RWPE2 (cell line): ENCODE data around the gene SERPINA5.

Experiments used
- ATAC-seq: fragments of 200-7000 bp; cut with Tn5 transposase; 3 replicates; pipeline ENCODE4 v1.9.1; 2021; ENCODE audit warnings: low read depth
- DNase-seq: peaks from one replicate; pipeline ENCODE4 v3.0.0-alpha.2; 2020; ENCODE audit warnings: low spot score
- H3K27ac ChIP-seq: fragments of 450-650 bp; 2 replicates; pipeline ENCODE4 v1.5.1; 2017; ENCODE audit warnings: mild to moderate bottlenecking; ENCODE audit not compliant: poor library complexity, severe bottlenecking
- H3K27me3 ChIP-seq: fragments of 250-450 bp; sonication (Bioruptor Pico); 2 replicates; pipeline ENCODE4 v1.5.1; 2021; ENCODE audit warnings: mild to moderate bottlenecking, moderate library complexity; ENCODE audit not compliant: insufficient read depth, poor library complexity, severe bottlenecking
- H3K36me3 ChIP-seq: fragments of 250-450 bp; sonication (Bioruptor Pico); 2 replicates; pipeline ENCODE4 v1.5.1; 2020; ENCODE audit warnings: low read depth, mild to moderate bottlenecking, moderate library complexity
- H3K4me1 ChIP-seq: fragments of 250-450 bp; sonication (Bioruptor Pico); 2 replicates; pipeline ENCODE4 v1.5.1; 2021; ENCODE audit warnings: mild to moderate bottlenecking, moderate library complexity; ENCODE audit not compliant: insufficient read depth, poor library complexity, severe bottlenecking
- H3K4me3 ChIP-seq: fragments of 250-450 bp; sonication (Bioruptor Pico); 2 replicates; pipeline ENCODE4 v1.5.1; 2021; ENCODE audit warnings: mild to moderate bottlenecking, moderate library complexity; ENCODE audit not compliant: severe bottlenecking
- H3K9me3 ChIP-seq: fragments of 250-450 bp; sonication (Bioruptor Pico); 2 replicates; pipeline ENCODE4 v1.5.1; 2021; ENCODE audit warnings: mild to moderate bottlenecking, moderate library complexity; ENCODE audit not compliant: severe bottlenecking
- TF ChIP-seq, protein P1 (sequence below): fragments of 450-650 bp; IDR thresholded peaks from one replicate; pipeline ENCODE4 v1.5.1; 2017; ENCODE audit warnings: mild to moderate bottlenecking, moderate library complexity; ENCODE audit not compliant: poor library complexity, severe bottlenecking

Gene SERPINA5

DNA sequence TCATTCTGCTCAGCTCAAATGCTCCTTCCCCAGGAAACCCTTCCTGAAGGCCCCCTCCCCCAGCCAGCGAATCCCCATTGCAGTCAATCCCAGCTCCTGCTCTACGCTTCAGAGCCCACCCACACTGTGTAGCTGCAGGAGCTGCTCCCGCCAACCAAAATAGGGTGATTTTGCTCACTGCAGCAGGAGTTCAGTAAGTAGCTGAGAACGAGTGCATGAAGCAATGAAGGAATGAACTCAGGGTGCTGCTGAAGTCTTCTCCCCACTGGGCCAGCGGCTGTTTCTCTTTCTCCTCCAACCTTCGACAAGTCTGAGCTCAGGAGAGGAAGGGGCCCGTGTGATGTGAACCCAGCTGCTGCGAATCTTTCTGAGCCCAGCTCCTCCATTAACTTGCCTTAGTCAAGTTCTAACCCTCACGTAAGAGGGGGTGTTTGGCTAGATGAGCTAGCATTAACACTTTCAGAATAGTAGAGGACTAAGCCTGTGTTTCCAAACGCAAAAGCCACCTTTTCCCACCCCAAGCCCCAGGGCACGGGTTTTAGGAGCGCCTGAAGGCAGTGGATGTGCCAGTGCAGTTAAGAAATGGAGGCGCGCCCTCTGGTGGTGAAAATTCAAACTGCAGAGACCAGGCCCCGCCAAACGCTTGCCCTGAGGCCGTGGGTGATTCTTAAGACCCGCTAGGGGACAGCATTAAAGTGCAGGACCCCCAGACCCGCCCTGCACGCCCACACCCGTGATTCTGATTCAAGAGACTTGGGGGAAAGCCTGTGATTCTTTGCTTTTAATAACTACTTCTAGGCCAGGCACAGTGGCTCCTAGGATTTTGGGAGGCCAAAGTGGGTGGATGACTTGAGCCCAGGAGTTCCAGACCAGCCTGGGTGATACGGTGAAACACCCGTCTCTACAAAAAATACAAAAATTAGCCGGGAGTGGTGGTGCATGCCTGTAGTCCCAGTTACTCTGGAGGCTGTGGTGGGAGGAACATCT lies 31.9 kb upstream of the SERPINA5 start:
- ATAC-seq (peak; percentile 88), DNase-seq (no peak)
- Histone ChIP-seq H3K27ac (no peak overlapping the region), H3K9me3 (peaks cover 2% of the 10 kb centered on the region), H3K4me3 (no peak overlapping the region), H3K36me3 (no peaks in the 10 kb centered on the region), H3K4me1 (no peaks in the 10 kb centered on the region), H3K27me3 (no peaks in the 10 kb centered on the region)
- TF ChIP-seq, protein P1, sequence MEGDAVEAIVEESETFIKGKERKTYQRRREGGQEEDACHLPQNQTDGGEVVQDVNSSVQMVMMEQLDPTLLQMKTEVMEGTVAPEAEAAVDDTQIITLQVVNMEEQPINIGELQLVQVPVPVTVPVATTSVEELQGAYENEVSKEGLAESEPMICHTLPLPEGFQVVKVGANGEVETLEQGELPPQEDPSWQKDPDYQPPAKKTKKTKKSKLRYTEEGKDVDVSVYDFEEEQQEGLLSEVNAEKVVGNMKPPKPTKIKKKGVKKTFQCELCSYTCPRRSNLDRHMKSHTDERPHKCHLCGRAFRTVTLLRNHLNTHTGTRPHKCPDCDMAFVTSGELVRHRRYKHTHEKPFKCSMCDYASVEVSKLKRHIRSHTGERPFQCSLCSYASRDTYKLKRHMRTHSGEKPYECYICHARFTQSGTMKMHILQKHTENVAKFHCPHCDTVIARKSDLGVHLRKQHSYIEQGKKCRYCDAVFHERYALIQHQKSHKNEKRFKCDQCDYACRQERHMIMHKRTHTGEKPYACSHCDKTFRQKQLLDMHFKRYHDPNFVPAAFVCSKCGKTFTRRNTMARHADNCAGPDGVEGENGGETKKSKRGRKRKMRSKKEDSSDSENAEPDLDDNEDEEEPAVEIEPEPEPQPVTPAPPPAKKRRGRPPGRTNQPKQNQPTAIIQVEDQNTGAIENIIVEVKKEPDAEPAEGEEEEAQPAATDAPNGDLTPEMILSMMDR = peak; percentile 98

DNA sequence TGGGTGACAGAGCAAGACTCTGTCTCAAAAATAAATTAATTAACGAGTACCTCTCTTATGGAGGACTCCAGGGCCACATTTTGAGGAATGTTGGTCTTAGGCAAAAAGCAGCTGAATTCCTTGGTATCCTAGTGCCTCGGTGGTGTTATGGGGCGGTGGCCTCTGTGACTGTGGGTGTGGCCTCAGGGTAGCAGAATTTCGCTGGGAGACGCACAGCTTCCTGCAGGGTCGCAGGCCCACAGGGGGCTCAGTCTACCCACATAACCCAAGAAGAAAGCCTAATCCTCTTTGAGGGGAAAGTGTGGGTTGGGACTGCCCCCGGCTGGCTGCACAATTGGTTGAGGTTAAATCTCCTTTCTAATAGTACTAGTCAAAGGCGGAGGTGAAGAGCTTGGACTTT lies 31.2 kb upstream of the SERPINA5 start:
- TF ChIP-seq, protein P1 = no peak
- ATAC-seq (no peak), DNase-seq (no peak)
- Histone ChIP-seq H3K4me1 (no peaks in the 10 kb centered on the region), H3K4me3 (no peak overlapping the region), H3K27me3 (no peaks in the 10 kb centered on the region), H3K9me3 (peaks cover 3% of the 10 kb centered on the region), H3K27ac (no peak overlapping the region), H3K36me3 (no peaks in the 10 kb centered on the region)

DNA sequence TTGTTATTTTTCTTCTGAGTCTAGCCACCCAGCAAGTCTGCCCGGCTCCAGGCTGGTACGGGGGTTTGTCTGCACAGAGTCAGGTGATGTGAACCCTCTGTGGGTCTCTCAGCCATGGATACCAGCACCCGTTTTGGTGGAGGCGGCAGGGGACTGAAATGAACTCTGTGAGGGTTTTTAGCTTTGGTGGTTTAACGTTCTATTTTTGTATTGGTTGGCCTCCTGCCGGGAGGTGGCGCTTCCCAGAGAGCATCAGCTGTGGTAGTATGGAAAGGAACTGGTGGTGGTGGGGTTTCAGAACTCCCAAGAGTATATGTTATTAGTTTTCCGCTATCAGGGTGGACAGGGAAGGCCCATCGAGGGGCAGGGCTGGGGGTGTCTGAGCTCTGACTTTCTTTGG lies 25.2 kb upstream of the SERPINA5 start:
- H3K4me1 ChIP-seq = no peaks in the 10 kb centered on the region
- H3K4me3 ChIP-seq = no peak overlapping the region
- TF ChIP-seq, protein P1 = no peak
- no peaks in the 10 kb centered on the region for H3K36me3 ChIP-seq
- no peaks in the 10 kb centered on the region for H3K27me3 ChIP-seq
- peaks cover 3% of the 10 kb centered on the region for H3K9me3 ChIP-seq
- ATAC-seq (no peak), DNase-seq (no peak)
- H3K27ac ChIP-seq = no peak overlapping the region

DNA sequence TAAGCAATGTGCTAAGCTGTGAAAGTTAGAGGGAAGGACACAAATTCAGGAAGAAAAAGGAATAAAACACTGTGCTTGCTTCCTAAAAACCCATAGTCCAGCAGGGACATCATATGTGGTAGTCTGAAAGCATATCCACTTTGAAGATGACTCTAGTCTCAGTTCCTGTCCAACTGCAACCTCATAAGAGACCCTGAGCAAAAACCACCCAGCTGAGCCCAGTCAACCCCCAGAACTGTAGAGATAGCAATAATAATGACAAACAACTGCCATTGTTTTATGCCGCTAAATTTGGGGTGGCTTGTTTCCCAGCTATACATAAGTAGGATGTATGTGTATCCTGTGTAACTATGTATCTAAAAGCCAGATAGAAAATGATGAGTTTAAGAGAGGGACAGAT lies 23.9 kb upstream of the SERPINA5 start:
- no peaks in the 10 kb centered on the region for H3K36me3 ChIP-seq
- DNase-seq (no peak), ATAC-seq (no peak)
- no peaks in the 10 kb centered on the region for H3K27me3 ChIP-seq
- H3K27ac ChIP-seq = no peak overlapping the region
- H3K4me3 ChIP-seq = no peak overlapping the region
- no peaks in the 10 kb centered on the region for H3K4me1 ChIP-seq
- peaks cover 3% of the 10 kb centered on the region for H3K9me3 ChIP-seq
- TF ChIP-seq, protein P1 = no peak

DNA sequence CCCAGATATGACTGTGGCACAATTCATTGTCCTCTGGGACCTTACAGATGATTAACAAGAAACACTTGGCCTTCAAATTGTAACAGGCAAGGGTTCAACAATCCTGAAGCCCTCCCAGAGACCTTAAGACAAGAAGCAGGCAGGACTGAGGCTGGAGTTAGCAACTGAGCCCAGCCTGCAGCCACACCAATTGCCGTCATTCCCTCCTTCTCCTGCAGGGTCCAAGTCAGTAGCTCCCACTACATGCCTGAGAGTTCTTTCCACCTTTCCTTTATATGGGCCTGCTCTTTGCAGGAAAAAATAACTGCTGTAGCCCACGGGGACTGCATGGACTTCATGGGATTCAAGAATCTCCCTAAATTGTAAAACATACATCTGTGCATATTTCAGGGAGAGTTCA lies 22.4 kb upstream of the SERPINA5 start:
- no peak overlapping the region for H3K4me3 ChIP-seq
- H3K4me1 ChIP-seq = no peaks in the 10 kb centered on the region
- no peaks in the 10 kb centered on the region for H3K27me3 ChIP-seq
- H3K36me3 ChIP-seq = no peaks in the 10 kb centered on the region
- ATAC-seq = no peak
- TF ChIP-seq, protein P1 = no peak
- DNase-seq = peak; percentile 10
- peaks cover 3% of the 10 kb centered on the region for H3K9me3 ChIP-seq
- H3K27ac ChIP-seq = no peak overlapping the region
